GM23338 (cell line): ENCODE measurements around the gene RIPK1. TPM values are rescaled to one million over a fixed set of nuclear protein-coding genes. Genes with fewer than 3 reads are reported as not detected.

Source experiments
- ATAC-seq: fragments of 200-7000 bp; cut with Tn5 transposase; 3 replicates; pipeline ENCODE4 v1.9.1; 2020
- DNase-seq: peaks from one replicate; pipeline ENCODE4 v3.0.0-alpha.2; 2015; ENCODE audit warnings: low spot score
- H2AFZ ChIP-seq: fragments of 200-600 bp; sonication (generic); 2 replicates; pipeline ENCODE4 v1.8.0; 2016; ENCODE audit warnings: antibody characterized with exemption, mild to moderate bottlenecking, moderate library complexity
- H3F3A ChIP-seq: fragments of 200-600 bp; sonication (generic); replicated peaks from 2 replicates; pipeline ENCODE4 v1.8.0; 2017; ENCODE audit warnings: antibody characterized with exemption, mixed run types, low read depth
- H3K27ac ChIP-seq: fragments of 200-600 bp; sonication (generic); 2 replicates; pipeline ENCODE4 v1.6.1; 2016; ENCODE audit warnings: low read depth
- H3K27me3 ChIP-seq: fragments of 200-600 bp; sonication (generic); 2 replicates; pipeline ENCODE4 v1.8.0; 2016; ENCODE audit warnings: mild to moderate bottlenecking, mixed run types, moderate library complexity; ENCODE audit not compliant: insufficient read depth
- H3K36me3 ChIP-seq: fragments of 200-600 bp; sonication (generic); 2 replicates; pipeline ENCODE4 v1.8.0; 2016; ENCODE audit warnings: mild to moderate bottlenecking; ENCODE audit not compliant: insufficient read depth
- H3K4me1 ChIP-seq: fragments of 200-600 bp; sonication (generic); 2 replicates; pipeline ENCODE4 v1.8.0; 2016; ENCODE audit warnings: mild to moderate bottlenecking, moderate library complexity; ENCODE audit not compliant: insufficient read depth
- H3K4me2 ChIP-seq: fragments of 200-600 bp; sonication (generic); 2 replicates; pipeline ENCODE4 v1.7.1; 2017; ENCODE audit warnings: mixed run types
- H3K4me3 ChIP-seq: fragments of 200-600 bp; sonication (generic); 2 replicates; pipeline ENCODE4 v1.6.1; 2016; ENCODE audit warnings: mixed run types
- H3K79me2 ChIP-seq: fragments of 200-600 bp; sonication (generic); replicated peaks from 2 replicates; pipeline ENCODE4 v1.8.0; 2017; ENCODE audit warnings: mild to moderate bottlenecking; ENCODE audit not compliant: insufficient read depth
- H3K9me2 ChIP-seq: fragments of 200-600 bp; sonication (generic); 2 replicates; pipeline ENCODE4 v1.8.0; 2017; ENCODE audit not compliant: insufficient read depth
- H4K20me1 ChIP-seq: fragments of 200-600 bp; sonication (generic); replicated peaks from 2 replicates; pipeline ENCODE4 v1.8.0; 2017; ENCODE audit warnings: mild to moderate bottlenecking; ENCODE audit not compliant: insufficient read depth
- H3K27ac Mint-ChIP-seq: 2 replicates; pipeline ENCODE4 v1.8.0; 2020; ENCODE audit warnings: inconsistent platforms, mild to moderate bottlenecking, moderate library complexity, mixed read lengths
- H3K27me3 Mint-ChIP-seq: 3 replicates; pipeline ENCODE4 v1.8.0; 2022; ENCODE audit warnings: low read depth, mild to moderate bottlenecking, moderate library complexity, mixed read lengths, inconsistent platforms; ENCODE audit not compliant: insufficient read depth, poor library complexity
- H3K36me3 Mint-ChIP-seq: 3 replicates; pipeline ENCODE4 v1.8.0; 2021; ENCODE audit warnings: low read depth, mild to moderate bottlenecking, inconsistent platforms, moderate library complexity, mixed read lengths
- H3K4me1 Mint-ChIP-seq: 3 replicates; pipeline ENCODE4 v1.8.0; 2020; ENCODE audit warnings: mild to moderate bottlenecking, inconsistent platforms, mixed read lengths
- H3K4me3 Mint-ChIP-seq: 3 replicates; pipeline ENCODE4 v1.8.0; 2021; ENCODE audit warnings: moderate library complexity, mild to moderate bottlenecking, inconsistent platforms, mixed read lengths
- H3K9me3 Mint-ChIP-seq: 3 replicates; pipeline ENCODE4 v1.8.0; 2020; ENCODE audit warnings: moderate library complexity, mild to moderate bottlenecking, inconsistent platforms, mixed read lengths
- CREB1 ChIP-seq: fragments of 250-450 bp; sonication (Bioruptor Pico); IDR thresholded peaks from 2 replicates; pipeline ENCODE4 v1.5.0; 2020; ENCODE audit warnings: low read depth, mild to moderate bottlenecking, moderate library complexity
- CTCF ChIP-seq, 2 experiments: fragments of 200-600 bp in 1 of 2; sonication (generic) in 1 of 2; conservative IDR thresholded peaks; 2 replicates each; pipeline versions ENCODE4 v1.5.1 to v1.6.1; 2016 to 2017; ENCODE audit warnings: antibody characterized with exemption in 2 of 2, low read depth in 2 of 2, mild to moderate bottlenecking in 2 of 2, moderate library complexity in 1 of 2
- ETS1 ChIP-seq: IDR thresholded peaks from 2 replicates; pipeline ENCODE4 v1.6.1; 2016; ENCODE audit warnings: antibody characterized with exemption
- EZH2 ChIP-seq: fragments of 200-600 bp; sonication (generic); IDR thresholded peaks from one replicate; pipeline ENCODE4 v1.8.0; 2017; ENCODE audit warnings: antibody characterized with exemption, mild to moderate bottlenecking, low read depth; ENCODE audit not compliant: unreplicated experiment
- EZH2phosphoT487 ChIP-seq: fragments of 200-600 bp; sonication (generic); IDR thresholded peaks from one replicate; pipeline ENCODE4 v1.8.1; 2018; ENCODE audit warnings: antibody characterized with exemption; ENCODE audit not compliant: unreplicated experiment
- JUNB ChIP-seq: IDR thresholded peaks from one replicate; pipeline ENCODE4 v1.6.1; 2016; ENCODE audit warnings: antibody characterized with exemption; ENCODE audit not compliant: unreplicated experiment
- NANOG ChIP-seq: IDR thresholded peaks from 2 replicates; pipeline ENCODE4 v1.6.1; 2016; ENCODE audit warnings: antibody characterized with exemption, borderline replicate concordance
- POLR2AphosphoS5 ChIP-seq: IDR thresholded peaks from 2 replicates; pipeline ENCODE4 v1.6.1; 2016; ENCODE audit warnings: antibody characterized with exemption, low read depth
- REST ChIP-seq: IDR thresholded peaks from one replicate; pipeline ENCODE4 v1.6.1; 2018; ENCODE audit warnings: antibody characterized with exemption; ENCODE audit not compliant: unreplicated experiment
- STAT1 ChIP-seq: IDR thresholded peaks from one replicate; pipeline ENCODE4 v1.6.1; 2016; ENCODE audit warnings: antibody characterized with exemption; ENCODE audit not compliant: unreplicated experiment
- ZNF114 ChIP-seq: fragments of 250-450 bp; sonication (Bioruptor Pico); IDR thresholded peaks from 2 replicates; pipeline ENCODE4 v1.5.0; 2020; ENCODE audit warnings: mild to moderate bottlenecking, moderate library complexity
- ZNF331 ChIP-seq: fragments of 250-450 bp; sonication (Bioruptor Pico); IDR thresholded peaks from 2 replicates; pipeline ENCODE4 v1.5.0; 2020; ENCODE audit warnings: low read depth, mild to moderate bottlenecking, moderate library complexity
- ZNF462 ChIP-seq: fragments of 250-450 bp; sonication (Bioruptor Pico); IDR thresholded peaks from 2 replicates; pipeline ENCODE4 v1.5.0; 2020; ENCODE audit warnings: mild to moderate bottlenecking, moderate library complexity
- polyA plus RNA-seq: library from polyadenylated mRNA; unstranded; fragments of >200 nt; fragmentation: Nextera tagmentation; extraction: Ambion mirVana; gene quantifications from 2 replicates; pipeline ENCODE4 v1.2.1, GENCODE V29; 2016
- total RNA-seq: library from RNA; depleted of rRNA; stranded (reverse); fragments of >200 nt; shearing (Covaris generic); gene quantifications from 2 replicates; pipeline ENCODE4 v1.2.3, GENCODE V29; 2014

RIPK1 gene
- total and polyA plus RNA-seq, 2 experiments from 2014 or later: 5.7 to 19.4 TPM

- Mint-ChIP-seq H3K27ac (no peak overlapping the region), H3K36me3 (peaks cover 66% of the 10 kb centered on the region), H3K9me3 (peaks cover 43% of the 10 kb centered on the region)
These were observed 26.5 kb downstream of the RIPK1 start for GRCh38 chr6:3094815-3095214.

More at GRCh38 chr6:3094815-3095214, 26.5 kb downstream of the RIPK1 start:
- Histone ChIP-seq H4K20me1 (no peaks in the 10 kb centered on the region), H2AFZ (no peak overlapping the region), H3K4me3 (no peak overlapping the region), H3K4me1 (no peaks in the 10 kb centered on the region), H3K27ac (no peak overlapping the region), H3K9me2 (no peaks in the 10 kb centered on the region), H3F3A (peaks cover 11% of the 10 kb centered on the region), H3K79me2 (no peaks in the 10 kb centered on the region), H3K36me3 (peaks cover 50% of the 10 kb centered on the region), H3K27me3 (no peaks in the 10 kb centered on the region), H3K4me2 (no peak overlapping the region)
- Mint-ChIP-seq H3K4me1 (no peaks in the 10 kb centered on the region; the same call in 2 of the 3 replicates), H3K4me3 (no peak overlapping the region), H3K27me3 (peaks cover 10% of the 10 kb centered on the region)
- TF ChIP-seq ZNF331 (CRISPR knock-in tag): no peak
- no peak for TF ChIP-seq NANOG
- TF ChIP-seq JUNB: no peak
- no peak for TF ChIP-seq EZH2
- no peak for TF ChIP-seq STAT1
- TF ChIP-seq CTCF (conservative IDR thresholded peaks at IDR 0.05; ENCODE audit: low read depth in 2 of 2): no peak
- no peak for TF ChIP-seq POLR2AphosphoS5
- TF ChIP-seq ZNF114: no peak
- TF ChIP-seq ETS1: no peak
- no peak for TF ChIP-seq CREB1 (CRISPR knock-in tag)
- TF ChIP-seq EZH2phosphoT487: no peak
- no peak for TF ChIP-seq REST
- TF ChIP-seq ZNF462 (CRISPR knock-in tag): no peak
- ATAC-seq (no peak), DNase-seq (no peak)
